ENCODE results near the gene TSSK2.
A peak's percentile ranks its signal among the peaks of the same experiment; 100 is the strongest.
"Not testable (repeated sequence)": the region's sequence is repeated elsewhere in the genome, so short reads cannot be mapped to it uniquely, and the experiment has no call there.

Gene TSSK2

DNA sequence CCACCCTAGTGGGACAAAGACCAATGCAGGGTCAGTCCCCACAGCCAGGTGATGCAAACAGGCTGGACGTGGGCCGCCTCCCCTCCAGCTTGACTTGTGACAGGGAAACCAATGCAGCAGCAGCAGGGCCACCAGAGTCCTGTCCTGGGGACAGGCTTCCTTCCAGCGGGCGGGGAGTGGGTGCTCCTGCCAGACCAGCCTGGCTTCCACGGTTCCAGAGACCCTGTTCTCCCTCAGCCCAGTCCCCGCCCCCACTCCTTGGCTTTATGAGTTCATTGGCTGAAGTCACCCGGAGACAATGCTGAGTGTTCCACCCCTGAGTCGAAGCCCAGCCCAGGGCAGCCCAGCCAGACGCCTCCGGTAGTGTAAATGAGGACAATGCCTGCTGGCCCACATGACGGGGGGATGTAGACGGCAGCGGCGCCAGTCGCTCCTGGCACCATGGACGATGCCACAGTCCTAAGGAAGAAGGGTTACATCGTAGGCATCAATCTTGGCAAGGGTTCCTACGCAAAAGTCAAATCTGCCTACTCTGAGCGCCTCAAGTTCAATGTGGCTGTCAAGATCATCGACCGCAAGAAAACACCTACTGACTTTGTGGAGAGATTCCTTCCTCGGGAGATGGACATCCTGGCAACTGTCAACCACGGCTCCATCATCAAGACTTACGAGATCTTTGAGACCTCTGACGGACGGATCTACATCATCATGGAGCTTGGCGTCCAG is at the start of gene TSSK2:
TSSK2 (plus strand) TSS at position 350 of the 726 bp plus-strand sequence; CDS start at position 442, 92 bp downstream.
- no peak for DNase-seq

DNA sequence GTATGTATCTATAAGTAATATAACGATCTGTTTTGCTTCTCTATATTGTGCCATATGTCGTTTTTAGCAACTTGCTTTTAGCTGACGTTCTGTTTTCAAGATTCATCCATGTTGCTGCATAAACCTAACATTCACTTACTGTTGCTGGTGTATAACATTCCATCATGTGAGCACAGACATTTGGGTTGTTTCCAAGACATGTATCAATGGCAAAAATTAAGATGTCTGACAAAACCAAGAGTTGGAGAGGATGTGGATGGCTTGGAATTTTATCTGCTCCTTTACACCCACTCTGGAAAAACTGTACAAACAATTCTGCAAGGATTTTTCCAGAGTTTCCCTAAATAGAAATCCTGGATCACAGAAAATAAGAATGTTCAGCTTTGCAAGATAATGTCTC is 49.8 kb upstream of the TSSK2 start:
- DNase-seq: no peak

DNA sequence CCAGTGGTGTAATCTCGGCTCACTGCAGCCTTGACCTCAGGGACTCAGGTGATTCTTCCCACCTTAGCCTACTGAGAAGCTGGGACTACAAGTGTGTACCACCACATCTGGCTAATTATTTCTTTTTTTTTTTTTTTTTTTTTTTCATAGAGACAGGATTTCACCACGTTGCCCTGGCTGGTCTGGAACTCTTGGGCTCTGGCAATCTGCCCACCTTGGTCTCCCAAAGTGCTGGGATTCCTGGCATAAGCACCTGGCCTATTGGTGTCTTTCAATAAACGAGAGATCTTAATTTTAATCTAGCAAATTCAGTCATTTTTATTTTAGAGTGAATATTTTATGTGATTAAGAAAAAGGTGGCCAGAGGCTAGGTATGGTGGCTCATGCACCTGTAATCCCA is 49.0 kb upstream of the TSSK2 start:
- no peak for DNase-seq

DNA sequence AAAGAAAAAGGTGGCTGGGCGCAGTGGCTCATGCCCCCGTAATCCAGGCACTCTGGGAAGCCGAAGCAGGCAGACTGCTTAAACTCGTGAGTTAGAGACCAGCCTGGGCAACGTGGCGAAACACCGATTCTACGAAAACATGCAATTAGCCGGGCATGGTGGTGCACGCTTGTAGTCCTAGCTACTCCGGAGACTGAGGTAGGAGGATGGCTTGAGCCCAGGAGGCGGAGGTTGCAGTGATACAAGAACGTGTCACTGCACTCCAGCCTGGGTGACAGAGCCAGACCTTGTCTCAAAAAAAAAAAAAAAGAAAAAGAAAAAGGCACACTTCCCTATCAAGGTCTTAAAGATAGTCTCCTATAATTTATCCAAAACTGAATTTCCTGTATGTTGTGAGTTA is 48.3 kb upstream of the TSSK2 start:
- no peak for DNase-seq

- not testable (repeated sequence) for DNase-seq
Observed at GRCh38 chr22:19084126-19084525, 47.0 kb upstream of the TSSK2 start.

GRCh38 chr22:19084586-19084985 is 46.5 kb upstream of the TSSK2 start:
- not testable (repeated sequence) for DNase-seq

DNA sequence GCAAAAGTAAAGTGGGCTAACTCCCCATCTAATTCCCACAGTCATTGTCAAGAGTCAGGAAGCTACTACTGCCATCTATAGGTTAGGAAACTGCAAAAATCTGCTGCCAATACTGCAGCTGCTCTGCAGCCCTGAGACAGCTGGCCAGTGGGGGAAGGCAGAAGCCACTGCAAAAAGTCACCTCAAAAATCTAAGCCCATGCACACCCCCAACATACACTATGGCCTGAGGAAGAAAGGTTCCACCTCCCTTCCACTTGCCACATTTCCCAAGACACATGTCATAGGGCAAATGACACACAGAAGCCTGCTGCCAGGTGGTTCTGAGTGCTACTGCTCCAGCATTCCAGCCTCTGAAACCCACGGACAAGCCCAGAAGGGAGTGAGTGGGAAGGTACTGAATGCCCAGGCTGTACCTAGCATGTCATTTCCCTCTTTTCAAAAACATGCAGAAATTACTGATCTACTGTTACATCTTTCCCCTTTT is 45.8 kb upstream of the TSSK2 start:
- peak; percentile 56 for DNase-seq

DNA sequence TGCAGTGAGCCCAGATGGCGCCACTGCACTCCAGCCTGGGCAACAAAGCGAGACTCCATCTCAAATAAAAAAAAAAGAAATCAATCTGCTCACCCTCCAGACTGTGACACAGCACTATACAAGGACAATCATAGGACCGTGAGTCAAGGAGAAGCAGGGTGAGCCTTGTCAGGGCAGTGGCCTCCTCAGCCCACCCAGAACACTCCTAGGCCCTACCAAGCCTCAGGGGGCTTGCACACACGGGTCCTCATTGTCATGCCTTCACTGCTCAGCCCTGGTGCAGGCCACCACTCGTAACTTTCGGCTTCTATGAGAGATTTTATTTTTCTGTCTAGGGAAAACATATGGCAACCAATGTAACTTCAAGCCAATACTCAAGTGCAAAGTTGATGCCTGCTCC is 44.7 kb upstream of the TSSK2 start:
- no peak for DNase-seq

- no peak for DNase-seq
Observed at GRCh38 chr22:19086896-19087295, 44.2 kb upstream of the TSSK2 start.

DNA sequence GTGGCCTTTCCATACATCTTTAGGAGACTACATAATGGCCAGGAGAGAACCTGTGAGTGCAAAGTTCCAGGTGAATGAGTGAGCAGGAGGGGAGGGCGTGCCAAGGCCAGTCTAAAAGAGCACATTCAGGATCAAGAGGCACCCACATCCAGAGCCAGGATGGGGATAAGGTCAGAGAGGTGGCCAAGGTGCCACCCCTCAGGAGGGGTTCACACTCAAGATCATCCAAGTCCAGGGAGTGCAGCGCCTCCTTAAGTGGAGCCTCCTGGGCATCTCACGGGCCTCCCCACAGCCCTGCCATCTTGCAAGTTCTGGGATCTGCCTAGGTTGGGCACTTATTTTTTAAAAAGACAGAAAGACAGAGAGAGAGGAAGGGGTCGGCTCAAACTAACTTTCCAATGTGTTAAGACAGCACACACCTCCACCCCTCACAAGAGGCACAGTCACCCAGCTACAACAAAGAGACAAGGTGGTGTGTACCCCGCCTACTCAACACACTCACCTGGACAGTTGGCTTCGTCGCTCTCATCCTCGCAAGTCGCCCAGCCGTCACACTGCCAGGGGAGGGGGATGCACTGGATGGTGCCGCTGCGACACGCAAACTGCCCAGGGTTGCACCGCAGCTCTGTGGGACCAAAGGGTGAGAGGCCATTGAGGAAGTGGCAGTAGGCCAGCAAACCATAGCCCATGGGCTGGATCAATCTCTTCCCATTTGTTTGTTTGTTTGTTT is 42.1 kb upstream of the TSSK2 start:
- no peak for DNase-seq

DNA sequence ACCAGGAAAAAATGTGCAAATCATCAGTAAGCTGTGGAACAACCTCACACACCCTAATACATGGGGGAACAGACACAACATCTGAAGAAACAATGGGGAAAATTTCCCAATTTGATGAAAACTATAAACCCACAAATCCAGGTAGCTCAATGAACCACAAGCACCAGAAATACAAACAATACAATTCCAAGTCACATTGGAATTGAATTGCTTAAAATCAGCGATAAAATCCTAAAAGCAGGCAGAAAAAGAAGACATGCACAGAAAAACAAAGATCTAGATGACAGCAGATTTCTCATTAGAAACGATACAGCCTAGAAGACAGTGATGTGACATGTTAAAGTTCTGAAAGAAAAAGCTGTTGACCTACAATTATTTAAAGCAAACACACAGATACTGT is 40.9 kb upstream of the TSSK2 start:
- no peak for DNase-seq

DNA sequence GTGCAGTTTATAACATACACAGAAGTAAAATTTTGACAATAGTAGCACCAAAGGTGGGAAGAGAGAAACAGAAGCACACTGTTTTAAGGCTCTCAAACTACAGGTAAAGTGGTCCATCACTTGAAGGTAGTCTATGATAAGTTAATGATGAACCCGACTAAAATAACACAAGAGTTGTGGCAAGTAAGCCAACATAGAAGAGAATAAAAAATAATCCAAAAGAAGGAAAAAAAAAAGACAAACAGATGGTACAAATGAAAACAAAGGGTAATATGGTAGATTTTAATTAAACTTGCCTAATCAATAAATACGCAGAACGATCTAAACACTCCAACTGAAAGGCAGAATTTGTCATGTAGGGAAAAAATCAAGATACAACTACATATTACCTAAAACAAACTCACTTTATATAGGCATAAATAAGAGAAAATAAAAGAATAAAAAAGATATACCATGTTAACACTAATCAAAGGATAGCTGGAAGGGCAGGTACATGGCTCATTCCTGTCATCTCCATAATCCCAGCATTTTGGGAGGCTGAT is 40.5 kb upstream of the TSSK2 start:
- DNase-seq: no peak

DNA sequence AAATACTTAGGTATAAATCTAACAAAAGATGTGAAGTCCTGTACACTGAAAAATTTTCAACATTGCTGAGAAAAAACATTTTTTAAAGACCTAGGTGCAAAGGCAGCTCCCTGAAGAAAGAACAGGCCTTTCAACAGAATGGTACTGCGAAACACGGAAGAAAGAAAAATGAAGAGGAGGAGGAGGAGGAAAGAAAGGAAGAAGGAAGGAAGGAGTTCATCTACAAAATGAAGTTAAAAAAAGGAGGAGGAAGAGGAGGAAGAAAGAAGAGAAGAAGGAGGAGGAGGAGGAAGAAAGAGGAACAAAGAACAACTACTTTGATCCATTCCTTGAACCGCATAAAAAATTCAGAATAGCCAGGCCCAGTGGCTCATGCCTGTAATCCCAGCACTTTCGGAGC is 38.4 kb upstream of the TSSK2 start:
- no peak for DNase-seq

DNA sequence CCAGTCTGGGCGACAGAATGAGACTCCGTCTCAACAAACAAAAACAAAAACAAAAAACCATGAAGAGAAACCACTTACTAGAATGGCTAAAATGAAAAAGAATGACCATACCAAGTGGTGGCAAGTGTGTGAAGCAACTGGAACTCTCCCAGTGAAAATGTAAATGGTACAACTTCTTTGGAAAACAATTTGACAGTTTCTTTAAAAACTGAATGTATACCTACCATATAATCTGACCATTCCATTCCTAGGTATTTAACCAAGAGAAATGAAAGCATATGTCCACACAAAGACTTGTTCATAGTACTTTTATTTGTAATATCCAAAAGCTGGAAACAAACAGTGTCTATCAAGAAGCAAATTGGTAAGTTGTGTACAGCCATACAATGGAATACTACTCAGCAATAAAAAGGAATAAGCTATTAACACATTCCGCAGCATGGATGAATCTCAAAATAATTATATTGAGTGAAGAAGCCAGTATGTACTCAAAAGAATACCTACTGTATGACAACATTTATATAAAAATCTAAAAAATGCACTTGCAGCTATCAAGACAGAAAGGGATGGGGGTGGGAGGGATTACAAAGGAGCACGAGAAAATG is 36.6 kb upstream of the TSSK2 start:
- DNase-seq: no peak

DNA sequence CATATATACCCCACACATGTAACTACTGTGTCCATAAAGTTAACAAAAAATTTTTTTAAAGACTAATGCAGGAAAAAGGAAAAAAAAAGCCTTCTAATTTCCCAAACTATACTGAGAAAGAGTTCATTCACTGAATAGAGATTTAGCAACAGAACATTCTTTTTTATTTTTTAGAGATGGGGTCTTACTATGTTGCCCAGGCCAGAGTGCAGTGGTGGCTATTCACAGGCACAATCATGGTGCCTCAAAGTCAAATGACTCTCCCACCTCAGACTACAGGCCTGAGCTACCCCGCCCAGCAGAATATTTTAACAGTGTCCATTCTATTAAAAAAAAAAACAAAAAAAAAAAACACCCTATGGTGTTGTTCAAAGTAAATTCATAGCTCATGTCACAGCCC is 34.6 kb upstream of the TSSK2 start:
- no peak for DNase-seq

GRCh38 chr22:19097518-19097917 is 33.6 kb upstream of the TSSK2 start:
- DNase-seq: no peak

DNA sequence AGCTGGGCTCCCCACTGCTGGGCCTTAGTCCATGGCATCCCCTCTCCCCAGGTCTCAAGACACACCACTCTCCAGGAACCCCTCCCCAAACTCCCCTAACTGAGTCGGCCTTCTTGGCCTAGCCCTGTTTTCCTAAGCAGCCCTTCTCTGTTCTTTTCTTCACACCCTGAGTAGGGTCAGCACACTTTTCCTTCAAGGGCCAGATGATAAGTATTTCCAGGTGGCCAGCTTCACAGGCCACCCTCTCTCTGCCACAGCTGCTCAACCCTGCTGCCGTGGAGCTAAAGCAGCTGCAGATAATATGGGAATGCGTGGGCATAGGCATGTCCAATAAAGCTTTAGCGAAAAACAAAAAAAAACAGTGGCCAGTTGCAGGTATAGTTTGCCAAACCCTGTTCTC is 33.0 kb upstream of the TSSK2 start:
- no peak for DNase-seq

DNA sequence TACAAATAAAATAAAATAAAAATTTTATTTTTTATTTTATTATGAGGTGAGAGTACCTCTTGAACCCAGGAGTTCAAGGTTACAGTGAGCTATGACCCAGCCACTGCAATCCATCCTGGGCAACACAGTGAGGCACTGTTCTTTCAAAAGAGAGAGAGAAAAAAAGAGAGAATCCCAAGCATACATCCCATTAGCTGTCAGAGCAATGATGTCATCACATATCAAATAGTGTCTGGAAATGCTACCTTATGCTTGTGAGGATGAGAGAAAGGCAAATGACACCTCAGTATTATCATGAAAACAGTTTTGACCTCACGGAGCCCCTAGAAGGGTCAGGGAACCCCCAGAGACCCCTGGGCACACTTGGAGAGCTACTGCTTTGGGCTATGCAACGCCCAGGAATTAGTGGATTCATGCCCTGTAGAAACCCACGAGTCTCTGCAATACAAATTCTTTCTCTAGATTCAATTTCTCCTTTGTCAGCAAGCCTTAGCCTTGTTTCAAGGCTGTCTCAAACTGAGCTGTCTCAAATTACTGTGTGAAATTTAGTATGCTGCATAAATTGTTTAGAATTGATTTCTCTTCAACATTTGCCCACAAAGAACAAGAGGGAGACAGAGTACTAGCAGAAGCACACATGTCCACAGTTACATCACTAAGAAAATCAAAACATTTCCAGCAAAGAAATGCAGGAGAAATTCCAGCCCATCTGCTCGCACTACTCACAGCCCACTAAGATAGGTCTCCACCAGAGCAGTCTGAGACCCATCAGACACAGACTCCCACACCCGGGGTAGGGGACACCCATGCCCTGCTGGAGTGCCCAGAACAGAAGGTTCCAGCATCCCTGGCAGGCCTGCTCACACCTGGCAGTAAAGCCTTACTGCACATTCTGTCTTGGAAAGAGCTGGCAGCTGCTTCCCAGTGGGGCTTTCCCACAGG is 27.0 kb upstream of the TSSK2 start:
- no peak for DNase-seq

DNA sequence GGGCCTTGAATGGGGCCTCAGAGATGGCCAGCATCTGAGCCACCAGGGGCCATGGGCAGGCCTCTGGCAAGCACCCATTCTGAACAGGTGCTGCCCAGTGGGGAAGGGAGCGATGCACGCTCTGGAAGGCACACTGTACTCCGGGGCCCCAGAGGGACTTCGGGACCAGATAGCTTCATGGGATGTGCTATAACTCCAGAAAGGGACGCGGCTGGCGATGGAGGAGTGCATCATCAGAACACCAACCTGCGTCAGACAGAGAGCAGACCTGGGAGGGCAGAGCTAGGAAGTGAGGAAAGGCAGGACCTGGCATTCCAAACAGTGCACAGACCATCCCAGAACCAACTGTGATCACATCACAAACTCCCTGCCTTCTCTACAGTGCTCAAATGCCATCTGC is 25.7 kb upstream of the TSSK2 start:
- no peak for DNase-seq

GRCh38 chr22:19105867-19106802 is 25.0 kb upstream of the TSSK2 start:
- peak; percentile 14 for DNase-seq
